Astrocyte of the cerebellum (primary cell): ENCODE results near the gene ATP6V0D1.
A peak's percentile ranks its signal among the peaks of the same experiment; 100 is the strongest.
"Not testable (repeated sequence)": the region's sequence is repeated elsewhere in the genome, so short reads cannot be mapped to it uniquely, and the experiment has no call there.

ENCODE experiments used
- DNase-seq: peaks from one replicate; pipeline ENCODE4 v3.0.0-alpha.2; 2011; ENCODE audit warnings: low read depth
- H3K4me3 ChIP-seq: 2 replicates; pipeline ENCODE4 v1.5.1; 2011; ENCODE audit warnings: mild to moderate bottlenecking, low read depth, low read length, moderate library complexity
- CTCF ChIP-seq: IDR thresholded peaks from 2 replicates; pipeline ENCODE4 v1.5.1; 2012; ENCODE audit warnings: low read length, low read depth, moderate library complexity, mild to moderate bottlenecking; ENCODE audit errors: missing control alignments
- in situ Hi-C: cut with HindIII; loops from 2 replicates; pipeline ENCODE4 v1.10.0; 2017; ENCODE audit warnings: low sequenced_read_pairs

The ATP6V0D1 gene

DNA sequence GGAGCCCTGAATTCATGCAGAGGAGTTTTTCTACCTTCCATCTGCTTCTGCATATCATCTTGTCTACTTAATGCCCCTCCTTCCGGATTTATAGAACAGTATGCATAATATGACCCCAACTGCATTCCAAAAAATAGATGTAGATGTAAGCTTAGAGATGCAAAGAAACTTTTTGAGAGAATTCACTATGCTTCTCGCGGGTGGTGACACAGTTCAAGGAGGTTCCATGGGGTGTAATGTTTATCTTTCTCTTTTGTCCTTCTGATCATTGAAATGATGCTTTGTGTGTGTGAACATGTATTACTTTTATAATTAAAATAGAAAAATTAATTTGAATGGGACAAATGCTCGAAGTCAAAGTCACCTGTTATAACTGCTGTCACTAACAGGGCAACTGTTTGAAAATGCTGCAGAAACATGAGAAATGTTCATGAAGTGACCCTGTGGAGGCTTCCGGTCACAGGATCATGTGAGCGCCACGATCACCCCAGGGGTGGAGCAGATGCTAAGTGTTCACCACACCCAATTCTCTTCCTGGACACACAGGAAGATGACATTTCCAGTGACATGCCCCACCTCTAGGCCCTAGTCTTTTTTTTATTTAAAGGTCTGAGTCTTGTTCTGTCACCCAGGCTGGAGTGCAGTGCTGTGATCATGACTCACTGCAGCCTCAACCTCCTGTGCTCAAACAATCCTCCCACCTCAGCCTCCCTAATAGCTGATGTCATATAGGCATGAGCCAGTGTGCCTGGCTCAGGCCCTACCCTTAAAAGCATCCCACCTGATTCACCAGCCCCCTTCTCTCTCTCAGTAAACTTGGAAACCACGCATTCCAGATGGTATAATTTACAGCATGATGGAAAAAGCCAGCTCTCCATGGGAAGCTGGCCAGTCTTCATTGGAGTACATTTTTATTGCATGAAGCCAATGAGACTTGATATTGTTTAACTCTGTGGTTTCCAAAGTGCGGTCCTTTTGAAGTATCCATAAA, 23.4 kb upstream of the ATP6V0D1 start:
- in situ Hi-C loops: no loop called here
- DNase-seq: peak; percentile 66
- no peak overlapping the region for H3K4me3 ChIP-seq
- no peak for TF ChIP-seq CTCF

DNA sequence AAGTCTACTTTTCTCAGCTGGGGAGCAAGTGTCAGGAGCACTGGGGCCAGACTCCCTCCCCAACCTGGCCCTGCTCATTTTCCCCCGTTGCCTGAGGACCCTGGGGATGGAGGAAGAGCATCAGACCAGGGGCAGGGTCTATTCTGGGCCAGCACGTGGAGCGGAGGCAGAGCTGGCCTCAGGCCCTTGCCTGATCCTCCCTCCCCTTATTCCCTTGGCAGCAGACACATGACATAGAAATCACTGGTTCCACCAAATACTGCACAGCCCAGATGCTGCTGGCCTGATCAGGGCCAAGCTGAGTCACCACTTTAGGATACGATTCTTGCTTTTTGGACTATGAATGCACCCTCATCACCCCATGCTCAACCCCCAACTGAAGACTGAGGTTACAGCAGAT, 18.1 kb upstream of the ATP6V0D1 start:
- TF ChIP-seq CTCF: no peak
- DNase-seq: no peak
- in situ Hi-C loops: no loop called here
- H3K4me3 ChIP-seq: no peak overlapping the region

- no peak for TF ChIP-seq CTCF
- in situ Hi-C loops: no loop called here
- no peak overlapping the region for H3K4me3 ChIP-seq
- no peak for DNase-seq
Measured at GRCh38 chr16:67490335-67491096, 9.6 kb upstream of the ATP6V0D1 start.

GRCh38 chr16:67489401-67490083, 8.6 kb upstream of the ATP6V0D1 start:
- in situ Hi-C loops: no loop called here

GRCh38 chr16:67487561-67487960, 6.6 kb upstream of the ATP6V0D1 start:
- H3K4me3 ChIP-seq, in situ Hi-C loops, DNase-seq: not testable (repeated sequence)

More at GRCh38 chr16:67489401-67490083, 8.6 kb upstream of the ATP6V0D1 start:
- no peak for DNase-seq
- TF ChIP-seq CTCF: no peak
- no peak overlapping the region for H3K4me3 ChIP-seq

GRCh38 chr16:67486805-67487204, 5.8 kb upstream of the ATP6V0D1 start:
- TF ChIP-seq CTCF: no peak
- no peak for DNase-seq
- in situ Hi-C loops: no loop called here
- H3K4me3 ChIP-seq: no peak overlapping the region
